ENCODE results near the gene SRCAP. TPM values are rescaled to one million over a fixed set of nuclear protein-coding genes. Genes with fewer than 3 reads are reported as not detected.

SRCAP gene
- total and polyA plus RNA-seq, 2 of the 8 experiments (the other 6 are each of a cell fraction or from before 2014, with no cell fraction given) = 5.5 to 54.3 TPM

DNA sequence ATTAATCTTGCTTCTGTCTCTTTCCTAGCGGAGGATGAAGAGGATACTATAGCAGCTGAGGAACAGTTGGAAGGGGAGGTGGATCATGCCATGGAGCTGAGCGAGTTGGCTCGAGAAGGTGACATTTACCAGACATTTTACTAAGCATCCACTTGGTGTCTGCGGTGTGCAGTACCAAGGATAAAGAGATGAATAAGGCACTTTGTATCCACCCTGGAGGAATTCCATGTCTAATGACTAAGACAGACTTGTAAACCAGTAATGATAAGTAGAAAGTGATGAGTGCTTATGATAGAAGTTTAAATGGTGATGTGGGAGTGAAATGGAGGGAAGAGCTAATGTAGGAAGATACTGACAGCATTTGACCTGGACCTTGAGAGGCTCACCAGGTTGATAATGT is 12.0 kb downstream of the SRCAP start:
- no peak overlapping the region for H3K14ac ChIP-seq (ENCODE audit: insufficient read length)
- no peak overlapping the region for H2BK5ac ChIP-seq (ENCODE audit: low read depth, low read length)
- POLR2A ChIA-PET (ENCODE audit: partially characterized antibody) = interaction anchor here (0.7 to 12.1 kb wide), 11 partner anchors 9 to 64 kb away, joined by 3 to 80 read pairs (median 4); partner anchors contain the start of gene SRCAP
- no peaks in the 10 kb centered on the region for H3K23me2 ChIP-seq (ENCODE audit: low read depth, low read length)
- H3K23ac ChIP-seq (ENCODE audit: insufficient read length) = no peak overlapping the region
- no peaks in the 10 kb centered on the region for H3K4me1 ChIP-seq (replicated peaks in 1 of 4; ENCODE audit: control insufficient read depth in 3 of 4, insufficient read depth in 4 of 4, low read length in 3 of 4)
- H3K27ac ChIP-seq (ENCODE audit: low read depth, low read length) = no peak overlapping the region
- 0 out of 2 replicates have a peak, but pooled peaks cover 3% of the 10 kb centered on the region for H3K79me1 ChIP-seq (ENCODE audit: low read depth, low read length)
- no peak overlapping the region for H2BK12ac ChIP-seq (ENCODE audit: low read depth, low read length)
- no peak for TF ChIP-seq ASH2L (IDR thresholded peaks at IDR 0.05; ENCODE audit: low read length)
- no peak for TF ChIP-seq CBX5 (IDR thresholded peaks at IDR 0.05; ENCODE audit: low read depth, low read length)
- TF ChIP-seq CHD2 (IDR thresholded peaks at IDR 0.05; ENCODE audit: low read length) = no peak
- TF ChIP-seq RBBP5 (IDR thresholded peaks at IDR 0.05; ENCODE audit: borderline replicate concordance, low read depth, low read length) = no peak
- no peak for TF ChIP-seq SUZ12 (IDR thresholded peaks at IDR 0.05; ENCODE audit: low read length)
- TF ChIP-seq SIN3A (conservative IDR thresholded peaks at IDR 0.05 in 1 of 2, IDR thresholded peaks at IDR 0.05 in 1 of 2; ENCODE audit: low read depth in 1 of 2, low read length in 2 of 2) = no peak
- TF ChIP-seq SP4 (IDR thresholded peaks at IDR 0.05; ENCODE audit: low read length) = no peak
- no peak for TF ChIP-seq EGR1 (IDR thresholded peaks at IDR 0.05; ENCODE audit: borderline replicate concordance, low read depth, low read length)
- no peaks in the 10 kb centered on the region for H3K9me3 ChIP-seq (ENCODE audit: insufficient read depth in 2 of 2, low read depth in 1 of 2, low read length in 1 of 2)
- H3K4me3 ChIP-seq (ENCODE audit: extremely low read depth in 1 of 4, insufficient read depth in 2 of 4, low read depth in 3 of 4, low read length in 4 of 4) = no peak overlapping the region
- CTCF ChIA-PET (ENCODE audit: partially characterized antibody) = no interaction called here
- no peaks in the 10 kb centered on the region for H3K27me3 ChIP-seq (replicated peaks in 1 of 4; ENCODE audit: control insufficient read depth in 3 of 4, extremely low read depth in 1 of 4, insufficient read depth in 3 of 4, low read length in 3 of 4)
- no peak overlapping the region for H4K5ac ChIP-seq (ENCODE audit: insufficient read length, low read depth, low read length)
- no peak for DNase-seq (ENCODE audit: low read depth in 1 of 2, low spot score in 2 of 2)
- H4K8ac ChIP-seq (ENCODE audit: extremely low read depth, insufficient read depth, low read length) = no peak overlapping the region
- H2BK120ac ChIP-seq (replicated peaks; ENCODE audit: low read depth, low read length) = no peak overlapping the region
- H3K79me2 ChIP-seq (ENCODE audit: control insufficient read depth in 1 of 2, insufficient read depth in 2 of 2, low read length in 2 of 2) = no peaks in the 10 kb centered on the region
- H3K4ac ChIP-seq (replicated peaks; ENCODE audit: insufficient read length, low read depth, low read length) = no peak overlapping the region
- no peak for FAIRE-seq
- no peak overlapping the region for H3K9ac ChIP-seq (replicated peaks in 1 of 4; ENCODE audit: extremely low read depth in 1 of 4, low read depth in 3 of 4, low read length in 3 of 4)
- peaks cover 57 to 86% (median 82%) of the 10 kb centered on the region in 4 experiments for H3K36me3 ChIP-seq (ENCODE audit: control insufficient read depth in 2 of 4, insufficient read depth in 4 of 4, low read length in 3 of 4)
- peaks cover 13 to 22% of the 10 kb centered on the region in 2 experiments for H4K20me1 ChIP-seq (replicated peaks in 1 of 2; ENCODE audit: control insufficient read depth in 1 of 2, insufficient read depth in 2 of 2, low read length in 2 of 2)
- H2BK20ac ChIP-seq (ENCODE audit: low read length) = no peak overlapping the region
- no peak overlapping the region for H2BK15ac ChIP-seq (ENCODE audit: low read length)
- H3K18ac ChIP-seq (ENCODE audit: extremely low read depth, low read length) = no peak overlapping the region
- no peak overlapping the region for H3K4me2 ChIP-seq (ENCODE audit: insufficient read depth in 1 of 2, low read depth in 2 of 2, low read length in 2 of 2)
- no peak overlapping the region for H2AFZ ChIP-seq (ENCODE audit: low read length)
- WGBS, 2 experiments (ENCODE audit: extremely low coverage in 1 of 2, insufficient coverage in 1 of 2, insufficient read length in 1 of 2, insufficient replicate concordance in 2 of 2, low coverage in 1 of 2, low lambda C conversion rate in 2 of 2, missing lambda C conversion rate in 1 of 2) = 97% methylated on average over 4 of the region's 4 CpGs; no CpG with 5 or more reads in 1 of the 2 experiments
- H2AK5ac ChIP-seq (ENCODE audit: low read depth, low read length) = no peak overlapping the region
- no peak overlapping the region for H4K91ac ChIP-seq (replicated peaks; ENCODE audit: insufficient read length, low read length)
- no peak overlapping the region for H3K56ac ChIP-seq (replicated peaks; ENCODE audit: insufficient read length, low read depth, low read length)

Measured in H1 (cell line).